Muscle layer of colon (tissue), 2 donors: ENCODE data around the gene ZNF148.

Experiments used
- H3K27ac ChIP-seq: one replicate; pipeline ENCODE4 v1.7.0; 2013; ENCODE audit warnings: low read depth, mild to moderate bottlenecking, low read length, moderate library complexity
- H3K27me3 ChIP-seq, 2 donors: one replicate each; pipeline ENCODE4 v1.7.0; 2013; ENCODE audit warnings: low read length in 2 of 2, mild to moderate bottlenecking in 2 of 2; ENCODE audit not compliant: insufficient read depth in 2 of 2, control insufficient read depth in 1 of 2
- H3K36me3 ChIP-seq: one replicate; pipeline ENCODE4 v1.7.0; 2013; ENCODE audit warnings: mild to moderate bottlenecking, low read length; ENCODE audit not compliant: insufficient read depth
- H3K4me1 ChIP-seq: one replicate; pipeline ENCODE4 v1.7.0; 2013; ENCODE audit warnings: mild to moderate bottlenecking, low read length; ENCODE audit not compliant: insufficient read depth
- H3K4me3 ChIP-seq, 2 donors: one replicate each; pipeline ENCODE4 v1.7.0; 2013; ENCODE audit warnings: low read length in 2 of 2, low read depth in 1 of 2, mild to moderate bottlenecking in 1 of 2, moderate library complexity in 1 of 2
- H3K9ac ChIP-seq: one replicate; pipeline ENCODE4 v1.7.0; 2013; ENCODE audit warnings: low read length
- H3K9me3 ChIP-seq: one replicate; pipeline ENCODE4 v1.7.0; 2013; ENCODE audit warnings: mild to moderate bottlenecking, low read length
- donor health status: abdominal sarcoma.
- donor health status: Adenocarcinoma of cecum.

ZNF148 gene

DNA sequence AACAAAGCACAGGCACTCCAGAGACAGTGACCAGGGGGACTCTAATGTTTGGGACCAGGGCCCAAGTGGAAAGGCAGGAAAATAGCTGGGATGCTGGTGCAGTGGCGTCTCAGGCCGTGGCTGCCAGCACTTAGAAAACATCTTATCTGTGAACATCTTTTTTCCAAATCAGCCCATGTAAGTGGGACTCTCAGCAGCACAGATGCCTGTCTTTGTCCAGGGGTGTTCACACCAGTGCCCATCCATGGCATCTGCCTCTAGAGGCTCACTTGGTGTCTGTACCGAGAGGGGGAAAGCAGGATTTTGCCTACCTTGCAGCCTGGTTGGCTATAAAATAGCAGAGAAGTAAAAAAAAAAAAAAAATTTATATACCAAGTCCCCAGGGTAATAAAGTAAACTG is 189.3 kb downstream of the ZNF148 start:
- no peaks in the 10 kb centered on the region for H3K36me3 ChIP-seq
- no peak overlapping the region for H3K9ac ChIP-seq
- H3K4me1 ChIP-seq, result peaks cover 16% of the 10 kb centered on the region
- H3K4me3 ChIP-seq, result no peak overlapping the region
- no peaks in the 10 kb centered on the region for H3K9me3 ChIP-seq
- no peaks in the 10 kb centered on the region for H3K27me3 ChIP-seq
- H3K27ac ChIP-seq, result no peak overlapping the region

DNA sequence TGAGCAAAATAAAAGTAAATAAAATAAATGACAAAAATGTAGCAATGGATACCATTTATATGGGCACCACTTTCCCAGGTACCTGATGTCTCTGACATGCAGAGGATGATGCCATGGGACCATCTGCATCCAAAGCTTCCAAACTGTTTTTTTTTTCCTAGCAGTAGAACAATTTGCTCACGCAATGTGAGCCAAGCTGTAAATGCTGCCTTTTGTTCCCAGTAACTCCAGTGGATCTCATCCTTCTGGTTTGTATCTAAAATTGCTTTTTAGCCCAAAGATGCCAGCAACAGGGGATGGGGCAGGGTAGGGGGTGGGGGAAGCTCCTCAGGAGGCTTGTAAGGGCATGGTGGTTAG is 195.3 kb downstream of the ZNF148 start:
- no peaks in the 10 kb centered on the region for H3K27me3 ChIP-seq
- H3K36me3 ChIP-seq, result no peaks in the 10 kb centered on the region
- H3K9ac ChIP-seq, result no peak overlapping the region
- no peaks in the 10 kb centered on the region for H3K4me1 ChIP-seq
- no peaks in the 10 kb centered on the region for H3K9me3 ChIP-seq
- no peak overlapping the region for H3K27ac ChIP-seq
- H3K4me3 ChIP-seq, result no peak overlapping the region

DNA sequence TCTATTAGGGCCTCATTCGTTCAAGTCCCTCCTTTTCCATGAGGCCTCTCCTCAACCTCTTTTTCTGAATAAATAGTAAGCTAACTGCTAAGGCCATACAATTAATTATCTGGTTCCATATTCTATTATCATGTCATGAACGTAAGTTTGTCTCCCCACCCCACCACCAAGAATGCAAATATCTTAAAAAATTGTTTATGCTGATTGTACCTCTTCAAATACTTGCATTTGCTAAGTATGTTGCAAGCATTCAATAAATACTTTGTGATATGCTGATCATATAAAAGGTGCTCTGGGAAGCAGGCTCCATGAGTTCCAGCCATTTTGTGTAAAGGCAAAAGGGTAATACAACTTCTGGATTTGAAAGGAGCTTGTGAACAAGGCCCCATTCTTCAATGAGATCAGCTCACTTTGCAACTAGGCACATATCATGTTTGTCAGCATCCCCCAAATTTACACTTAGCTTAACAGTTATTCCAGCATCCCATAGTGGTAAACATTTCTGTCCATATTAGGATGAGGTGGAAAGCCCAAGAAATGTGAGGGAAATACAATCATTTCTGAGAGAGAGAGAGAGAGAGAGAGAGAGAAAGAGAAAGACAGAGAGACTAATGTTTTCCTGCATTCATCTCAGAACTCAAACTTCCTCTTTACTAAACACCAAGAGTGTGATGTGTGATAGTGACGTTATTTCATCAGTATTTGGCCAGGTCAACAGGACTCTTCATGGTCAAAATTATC is 195.8 kb downstream of the ZNF148 start:
- no peaks in the 10 kb centered on the region for H3K36me3 ChIP-seq
- H3K4me3 ChIP-seq, result no peak overlapping the region
- no peaks in the 10 kb centered on the region for H3K27me3 ChIP-seq
- H3K27ac ChIP-seq, result no peak overlapping the region
- no peaks in the 10 kb centered on the region for H3K4me1 ChIP-seq
- H3K9ac ChIP-seq, result no peak overlapping the region
- no peaks in the 10 kb centered on the region for H3K9me3 ChIP-seq

DNA sequence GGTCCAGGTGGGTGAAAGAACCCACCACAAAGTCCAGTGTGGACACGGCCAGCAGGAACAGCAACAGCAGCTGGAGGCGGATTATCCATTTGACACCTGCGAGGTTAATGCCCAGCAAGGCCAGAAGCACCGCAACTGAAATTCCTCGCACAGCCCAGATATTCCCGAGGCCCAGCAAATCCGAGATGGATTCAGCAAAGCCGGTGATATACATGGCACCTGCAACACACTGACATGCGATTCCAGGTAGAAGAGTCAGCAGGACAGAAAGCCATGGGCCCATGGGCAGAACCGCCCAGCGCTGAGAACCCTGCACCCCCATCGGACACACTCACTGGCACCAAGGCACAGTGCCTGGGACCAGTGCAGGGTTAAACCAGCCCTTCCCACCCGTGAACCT is 197.4 kb downstream of the ZNF148 start:
- Histone ChIP-seq H3K9me3 (no peaks in the 10 kb centered on the region), H3K4me1 (no peaks in the 10 kb centered on the region), H3K36me3 (no peaks in the 10 kb centered on the region)

More for the DNA sequence above, 197.4 kb downstream of the ZNF148 start:
- Histone ChIP-seq H3K4me3 (no peak overlapping the region), H3K27ac (no peak overlapping the region), H3K27me3 (no peaks in the 10 kb centered on the region), H3K9ac (no peak overlapping the region)
